Measurements from ENCODE around the gene TRIM41. TPM values are rescaled to one million over a fixed set of nuclear protein-coding genes. Genes with fewer than 3 reads are reported as not detected.
"Not testable (repeated sequence)": the region's sequence is repeated elsewhere in the genome, so short reads cannot be mapped to it uniquely, and the experiment has no call there.

The TRIM41 gene
- 17.3 TPM for polyA plus RNA-seq (ENCODE audit: insufficient read length)

DNA sequence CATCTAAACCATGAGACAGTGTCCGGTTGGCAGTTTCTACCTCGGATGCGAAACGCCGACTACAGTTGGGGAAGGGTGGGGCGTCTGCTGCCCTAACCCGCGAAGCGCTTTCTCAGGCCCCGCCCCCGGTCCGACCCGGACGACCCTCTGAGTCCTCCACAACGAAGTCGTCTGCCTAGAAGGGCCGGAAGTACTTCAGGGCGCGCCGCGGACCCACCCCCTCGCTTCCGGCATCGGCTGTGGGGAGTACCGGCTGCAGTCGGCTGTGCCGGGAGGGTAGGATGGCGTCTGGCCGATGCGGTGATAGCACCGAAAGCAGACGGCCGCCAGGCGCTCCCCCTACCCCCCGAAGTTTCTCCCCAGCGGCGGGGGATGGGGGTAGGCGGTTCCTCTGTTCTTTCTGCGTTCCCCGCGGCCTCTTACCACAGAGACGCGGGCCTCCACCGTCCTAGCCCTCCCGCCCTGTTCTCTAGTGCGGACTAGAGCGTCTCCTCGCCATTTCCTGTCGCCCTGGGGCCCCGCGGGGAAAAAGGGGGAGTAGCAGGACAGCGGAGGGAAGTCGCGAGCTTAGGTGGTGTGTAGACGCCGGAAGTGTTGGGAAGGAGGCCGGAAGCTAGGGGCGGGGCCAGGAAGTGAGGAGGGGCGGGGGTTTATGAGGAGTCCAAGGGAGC is at the start of gene TRIM41:
Gene TRIM41 (plus strand): TSS at position 224 of the 671 bp plus-strand sequence. CDS start 719 bp downstream, outside the sequence.
- DNase-seq (ENCODE audit: low read depth), result peak; percentile 89

DNA sequence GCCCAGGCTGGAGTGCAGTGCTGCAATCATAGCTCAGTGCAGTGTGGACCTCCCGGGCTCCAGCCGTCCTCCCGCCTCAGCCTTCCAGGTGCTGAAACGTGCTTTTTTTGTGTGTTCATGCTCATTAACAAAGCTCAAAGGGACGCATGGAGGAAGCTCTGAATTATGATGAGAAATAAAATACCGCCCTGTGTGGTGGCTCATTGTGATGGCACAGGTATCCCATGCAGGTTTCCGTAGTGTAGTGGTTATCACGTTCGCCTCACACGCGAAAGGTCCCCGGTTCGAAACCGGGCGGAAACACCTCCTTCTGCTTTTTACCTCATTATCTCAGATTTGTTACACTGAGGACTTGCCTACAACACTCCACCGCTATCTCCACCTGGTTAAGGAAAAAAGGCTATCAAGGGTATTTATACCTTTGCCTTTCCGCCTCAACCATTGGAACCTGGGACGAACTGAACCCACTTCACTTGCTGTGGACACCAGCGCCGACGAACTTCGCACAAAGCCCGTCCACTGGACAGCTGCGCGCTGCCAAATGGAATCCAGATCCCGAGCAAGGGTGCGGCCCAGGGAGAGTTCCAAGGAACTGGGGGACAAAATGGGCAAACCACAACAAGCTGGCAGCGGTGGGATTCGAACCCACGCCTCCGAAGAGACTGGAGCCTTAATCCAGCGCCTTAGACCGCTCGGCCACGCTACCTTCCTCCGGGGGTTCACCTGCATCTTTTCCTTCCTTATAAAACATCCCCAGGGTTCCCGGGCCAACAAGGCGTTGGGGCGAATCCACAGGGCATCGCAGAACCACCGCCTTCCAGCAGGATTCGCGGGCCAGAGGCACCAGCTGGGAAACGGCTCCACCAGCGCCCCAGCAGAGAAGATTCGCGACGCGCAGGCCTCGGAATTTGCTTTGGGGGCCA is 49.4 kb upstream of the TRIM41 start:
- no peak for DNase-seq (ENCODE audit: low read depth)

GRCh38 chr5:181176254-181176952 is 46.7 kb upstream of the TRIM41 start:
- DNase-seq (ENCODE audit: low read depth), result no peak

DNA sequence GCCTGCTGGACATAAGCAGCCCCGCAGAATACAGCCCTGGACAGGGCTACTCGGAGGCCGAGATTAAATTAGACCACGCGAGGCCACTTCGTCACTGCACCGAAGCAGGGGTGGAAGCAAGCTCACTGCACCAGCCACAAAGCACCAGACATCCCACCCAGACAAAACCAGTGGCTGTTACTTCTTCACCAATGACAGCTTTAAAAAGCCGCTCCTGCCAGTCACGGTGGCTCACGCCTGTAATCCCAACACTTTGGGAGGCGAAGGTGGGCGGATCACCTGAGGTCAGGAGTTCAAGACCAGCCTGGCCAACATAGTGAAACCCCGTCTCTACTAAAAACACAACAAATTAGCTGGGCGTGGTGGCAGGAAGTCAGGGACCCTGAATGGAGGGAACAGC is 45.5 kb upstream of the TRIM41 start:
- not testable (repeated sequence) for DNase-seq (ENCODE audit: low read depth)

- DNase-seq (ENCODE audit: low read depth), result no peak
These were observed 41.2 kb upstream of the TRIM41 start for GRCh38 chr5:181181650-181182565.

DNA sequence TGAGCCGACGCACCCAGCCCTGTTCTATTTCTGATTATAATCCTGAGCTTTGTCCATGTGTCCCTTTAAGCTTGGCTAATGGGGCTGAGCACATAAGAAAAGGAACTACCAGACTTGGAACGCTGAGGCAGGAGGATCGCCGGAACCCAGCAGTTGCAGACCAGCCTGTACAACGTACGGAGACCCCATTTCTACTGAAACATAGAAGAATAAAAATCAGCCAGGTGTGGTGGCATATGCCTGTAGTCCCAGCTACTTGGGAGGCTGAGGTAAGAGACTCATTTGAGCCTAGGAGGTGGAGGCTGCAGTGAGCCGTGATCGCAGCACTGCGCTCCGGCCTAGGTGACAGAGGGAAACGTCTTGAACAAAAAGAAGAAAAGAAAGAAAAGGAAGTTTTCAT is 40.4 kb upstream of the TRIM41 start:
- DNase-seq (ENCODE audit: low read depth), result no peak

GRCh38 chr5:181184845-181185216 is 38.2 kb upstream of the TRIM41 start:
- DNase-seq (ENCODE audit: low read depth), result no peak

GRCh38 chr5:181185560-181185959 is 37.5 kb upstream of the TRIM41 start:
- no peak for DNase-seq (ENCODE audit: low read depth)

DNA sequence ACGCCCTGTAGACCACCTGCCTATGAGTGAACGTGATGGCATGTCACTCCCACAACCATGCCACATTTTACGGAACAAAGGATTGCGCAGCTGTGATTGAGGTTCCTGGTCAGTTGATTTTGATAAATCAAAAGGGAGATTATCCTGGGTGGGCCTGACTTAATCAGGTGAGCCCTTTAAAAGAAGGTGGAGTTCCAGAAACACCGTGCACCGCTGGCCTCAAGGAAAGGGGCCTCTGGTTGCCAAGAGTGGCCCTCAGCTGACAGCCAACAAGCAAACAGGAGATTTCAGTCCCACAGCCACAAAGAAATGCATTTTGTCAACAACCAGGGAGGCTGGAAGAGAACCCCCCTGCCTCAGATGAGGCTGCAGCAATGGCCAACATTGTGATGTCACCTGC is 37.1 kb upstream of the TRIM41 start:
- DNase-seq (ENCODE audit: low read depth), result no peak

DNA sequence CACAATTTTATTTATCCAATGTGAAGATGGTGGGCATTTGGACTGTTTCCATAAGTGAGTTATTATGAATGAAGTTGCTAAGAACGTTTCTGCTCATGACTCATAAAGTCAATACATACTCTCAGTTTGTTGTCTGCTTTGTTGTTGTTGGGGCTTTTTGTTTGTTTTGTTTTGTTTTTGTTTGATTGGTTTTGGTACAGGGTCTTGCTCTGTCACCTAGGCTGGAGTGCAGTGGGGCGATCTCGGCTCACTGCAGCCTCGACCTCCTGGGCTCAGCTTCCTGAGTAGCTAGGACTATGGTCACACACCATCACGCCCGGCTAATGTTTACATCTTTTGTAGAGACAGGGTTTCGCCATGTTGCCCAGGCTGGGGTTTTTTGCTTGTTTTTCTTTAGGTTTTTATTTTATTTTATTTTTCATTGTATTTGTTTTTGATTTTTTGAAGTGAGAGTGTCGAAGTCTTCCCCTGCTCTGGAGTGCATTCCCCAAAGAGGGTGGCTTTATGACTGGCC is 36.0 kb upstream of the TRIM41 start:
- DNase-seq (ENCODE audit: low read depth), result no peak

GRCh38 chr5:181187500-181188213 is 35.4 kb upstream of the TRIM41 start:
- no peak for DNase-seq (ENCODE audit: low read depth)

DNA sequence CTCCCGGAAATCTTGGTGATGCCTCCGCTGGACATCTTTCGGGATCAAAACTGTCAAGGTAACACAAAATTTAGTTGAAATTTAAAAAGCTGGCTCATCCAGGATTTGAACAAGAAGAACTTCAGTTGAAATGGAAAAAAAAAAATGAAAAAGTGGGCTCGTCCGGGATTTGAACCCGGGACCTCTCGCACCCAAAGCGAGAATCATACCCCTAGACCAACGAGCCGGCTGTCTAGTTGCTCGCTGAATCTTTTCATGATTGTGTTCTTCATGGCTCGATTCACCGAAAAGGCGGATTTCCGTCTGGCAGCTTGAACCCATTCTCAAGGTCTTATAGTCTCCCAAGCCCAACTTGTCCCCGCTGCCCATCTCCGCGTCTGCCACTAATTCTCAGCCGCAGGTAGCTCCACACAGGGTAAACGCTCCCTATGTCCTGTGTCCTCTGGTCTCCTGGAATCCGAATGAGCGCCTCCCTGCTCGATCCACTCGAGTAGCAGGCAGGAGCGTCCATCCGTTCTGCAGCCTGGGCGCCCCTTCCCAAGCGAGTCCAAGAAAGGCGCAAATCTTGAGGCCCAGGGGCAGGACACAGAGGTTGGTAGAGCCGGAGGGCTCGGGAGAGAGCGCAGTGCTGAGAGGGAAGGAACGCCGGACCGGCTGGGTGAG is 34.2 kb upstream of the TRIM41 start:
- peak; percentile 80 for DNase-seq (ENCODE audit: low read depth)

DNA sequence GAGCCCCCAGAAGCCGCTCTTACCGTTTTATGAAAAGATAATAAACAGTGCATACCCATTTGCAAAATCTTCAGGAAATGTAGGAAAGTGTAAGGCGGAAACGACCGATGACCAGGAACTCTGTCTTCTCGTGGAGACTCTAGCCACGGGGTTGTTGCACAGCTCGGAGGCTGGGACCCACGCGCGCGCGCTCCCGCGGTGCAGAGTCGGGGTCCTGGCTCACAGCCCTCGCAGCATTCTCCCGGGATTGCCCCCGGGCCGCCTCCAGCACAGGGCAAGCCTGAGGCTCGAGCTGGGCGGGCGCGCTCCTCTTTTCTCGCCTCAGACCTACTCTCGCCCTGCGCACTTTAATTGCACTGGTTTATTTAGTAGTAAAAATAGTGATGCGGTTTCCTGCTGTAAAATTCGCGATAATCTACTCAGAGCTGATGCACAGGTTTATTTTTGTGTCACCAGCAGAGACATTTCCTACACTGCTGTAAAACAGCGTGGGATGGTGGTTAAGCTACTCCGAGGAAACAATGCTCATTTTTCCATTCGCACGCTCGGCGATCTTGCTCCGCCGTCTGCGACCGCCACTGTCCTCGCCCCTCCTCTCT is 33.6 kb upstream of the TRIM41 start:
- DNase-seq (ENCODE audit: low read depth), result no peak

- DNase-seq (ENCODE audit: low read depth), result no peak
These were observed 32.9 kb upstream of the TRIM41 start for GRCh38 chr5:181189962-181190710.

- DNase-seq (ENCODE audit: low read depth), result no peak
These were observed 32.2 kb upstream of the TRIM41 start for GRCh38 chr5:181190711-181191525.

- peak; percentile 80 for DNase-seq (ENCODE audit: low read depth)
These were observed 31.4 kb upstream of the TRIM41 start for GRCh38 chr5:181191526-181192336.

Measured in forelimb muscle (tissue), 1 donor.